SHP77 treated with DMSO at 0.1 percent for 48 hours (cell line): ENCODE results near the gene GPRC6A.

Experiments
- DNase-seq: peaks from one replicate; lab custom pipeline; 2025; lab: John Stamatoyannopoulos, UW

The GPRC6A gene

GRCh38 chr6:116783852-116784251 lies 45.0 kb downstream of the GPRC6A start:
- DNase-seq, result no peak

- peak; percentile 17 for DNase-seq
Measured at GRCh38 chr6:116779573-116780164, 49.2 kb downstream of the GPRC6A start.

GRCh38 chr6:116773886-116774285 lies 55.0 kb downstream of the GPRC6A start:
- no peak for DNase-seq

DNA sequence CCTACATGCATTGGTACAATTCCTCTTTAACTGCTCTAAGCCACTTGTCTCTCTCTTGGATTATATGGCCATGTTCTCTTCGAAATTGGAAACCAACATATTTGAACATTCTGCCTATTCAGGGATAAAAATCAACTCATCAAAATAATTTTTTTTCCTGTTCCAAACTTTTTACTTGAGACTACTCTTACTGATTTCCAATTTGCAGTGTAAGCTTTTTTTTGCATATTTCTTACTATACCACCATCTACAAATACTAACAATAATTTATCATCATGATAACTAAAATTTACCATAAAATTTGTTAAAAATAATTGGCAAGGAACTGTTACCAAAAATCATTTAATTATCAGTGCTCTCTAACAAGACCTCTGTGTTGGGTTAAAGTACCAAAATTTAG lies 56.4 kb downstream of the GPRC6A start:
- DNase-seq, result no peak

GRCh38 chr6:116767715-116768114 lies 61.2 kb downstream of the GPRC6A start:
- no peak for DNase-seq

DNA sequence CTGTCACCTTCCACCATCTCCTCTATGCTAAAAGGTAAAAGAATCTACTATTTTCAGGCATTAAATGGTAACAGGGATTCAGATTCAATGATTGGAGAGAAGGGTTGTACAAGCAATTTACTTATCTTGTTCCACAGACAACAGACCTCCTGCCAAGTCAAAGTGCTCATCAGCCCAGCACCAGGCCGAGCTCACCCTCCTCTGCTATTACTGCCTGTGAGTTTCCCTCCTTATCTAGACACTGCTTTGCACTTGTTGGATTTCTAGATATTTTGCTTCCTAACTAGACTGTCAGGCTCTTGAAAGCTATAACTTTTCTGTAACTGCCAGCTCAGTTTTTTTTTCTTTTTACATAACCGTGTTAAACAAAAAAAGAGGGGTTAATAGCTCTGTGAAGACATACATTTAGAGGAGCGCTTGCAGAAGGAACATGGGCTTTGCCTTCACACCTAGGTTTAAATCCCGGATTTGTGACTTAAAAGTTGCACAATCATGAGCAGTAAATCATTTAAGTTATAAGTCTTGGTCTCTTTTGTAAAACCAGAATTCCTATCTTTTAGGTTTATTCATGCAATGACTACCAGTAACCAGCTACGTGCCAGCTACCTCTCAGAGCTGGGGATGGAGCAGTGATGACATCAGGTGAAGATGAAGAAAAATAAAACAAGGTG lies 62.2 kb downstream of the GPRC6A start:
- no peak for DNase-seq

GRCh38 chr6:116764961-116765841 lies 63.7 kb downstream of the GPRC6A start, which contains the start of gene FAM162B:
TSS of gene FAM162B (minus strand) at chr6:116765719. CDS start at chr6:116765576, 143 bp downstream.
- DNase-seq, result no peak

DNA sequence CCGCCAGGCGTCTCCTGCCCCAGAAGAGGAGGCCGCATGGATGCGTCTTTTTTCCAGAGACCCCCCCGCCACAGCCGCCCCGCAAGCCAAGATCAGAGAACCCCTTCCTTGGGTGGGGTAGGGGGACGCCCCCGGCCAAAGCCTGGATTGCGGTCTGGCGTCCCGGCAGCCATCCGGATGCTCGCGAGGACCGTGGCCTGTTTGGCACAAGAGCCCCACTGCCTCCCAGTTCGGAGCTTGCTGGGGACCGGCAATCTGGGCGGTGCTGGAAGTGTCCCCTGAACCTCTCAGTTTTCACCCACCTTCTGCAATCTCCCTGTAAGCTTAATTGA lies 64.3 kb downstream of the GPRC6A start:
- no peak for DNase-seq

GRCh38 chr6:116763906-116764628 lies 64.8 kb downstream of the GPRC6A start:
- no peak for DNase-seq

DNA sequence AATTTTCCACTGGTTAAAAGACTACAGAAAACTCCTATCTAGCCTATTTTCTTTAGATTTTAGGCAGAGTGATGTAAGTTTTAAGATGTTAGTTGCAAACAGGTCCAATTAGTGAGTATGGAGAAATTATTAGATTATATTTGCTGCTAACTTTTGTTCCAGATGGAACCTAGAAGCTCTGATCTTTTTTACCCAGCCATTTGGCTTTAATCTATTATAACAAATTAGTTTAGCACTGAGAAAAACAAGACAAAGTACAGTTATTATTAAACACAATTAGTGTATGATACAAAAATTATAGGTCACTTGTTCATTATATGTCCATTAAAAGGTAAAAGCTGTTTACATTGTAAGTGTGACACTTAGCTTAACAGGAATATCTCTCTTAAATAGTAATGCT lies 65.8 kb downstream of the GPRC6A start:
- DNase-seq, result no peak

- no peak for DNase-seq
Measured at GRCh38 chr6:116762235-116762634, 66.6 kb downstream of the GPRC6A start.

GRCh38 chr6:116761779-116762178 lies 67.1 kb downstream of the GPRC6A start:
- DNase-seq, result no peak

GRCh38 chr6:116745176-116745575 lies 83.7 kb downstream of the GPRC6A start:
- no peak for DNase-seq
